Vagina (tissue), 2 donors: ENCODE results near the gene FAM3A. TPM values are rescaled to one million over a fixed set of nuclear protein-coding genes. Genes with fewer than 3 reads are reported as not detected.
"Not testable (repeated sequence)": the region's sequence is repeated elsewhere in the genome, so short reads cannot be mapped to it uniquely, and the experiment has no call there.

Experiments used
- DNase-seq, 2 donors: peaks; one replicate each; pipeline ENCODE4 v3.0.0-alpha.2; 2017; ENCODE audit errors: extremely low spot score in 2 of 2
- H3K27ac ChIP-seq: fragments of 200-600 bp; sonication (generic); one replicate; pipeline ENCODE4 v1.5.1; 2019
- H3K27me3 ChIP-seq: fragments of 200-600 bp; sonication (generic); one replicate; pipeline ENCODE4 v1.5.1; 2019
- H3K36me3 ChIP-seq, 2 donors: fragments of 200-600 bp; sonication (generic); one replicate each; pipeline ENCODE4 v1.5.1; 2017 to 2019
- H3K4me1 ChIP-seq: fragments of 200-600 bp; sonication (generic); one replicate; pipeline ENCODE4 v1.5.1; 2019
- H3K4me3 ChIP-seq, 2 donors: fragments of 200-600 bp; sonication (generic); 1 replicate in 1 of 2; 2 replicates in 1 of 2; pipeline ENCODE4 v1.5.1; 2016 to 2019
- H3K9me3 ChIP-seq: fragments of 200-600 bp; sonication (generic); one replicate; pipeline ENCODE4 v1.5.1; 2019
- CTCF ChIP-seq, 3 experiments: fragments of 450-650 bp in 2 of 3; fragments of 200-600 bp in 1 of 3; sonication (generic) in 1 of 3; IDR thresholded peaks; one replicate each; pipeline ENCODE4 v1.5.1; 2017 to 2019; ENCODE audit warnings: antibody characterized with exemption in 3 of 3, mild to moderate bottlenecking in 2 of 3, moderate library complexity in 2 of 3
- POLR2A ChIP-seq, 2 donors: fragments of 450-650 bp; IDR thresholded peaks; one replicate each; pipeline ENCODE4 v1.6.1; 2017; ENCODE audit warnings: antibody characterized with exemption in 2 of 2, mild to moderate bottlenecking in 2 of 2, moderate library complexity in 2 of 2
- POLR2AphosphoS5 ChIP-seq, 2 donors: sonication (generic); formaldehyde crosslinking; IDR thresholded peaks; one replicate each; pipeline ENCODE4 v1.9.0; 2017; ENCODE audit warnings: antibody characterized with exemption in 2 of 2, mild to moderate bottlenecking in 2 of 2, low read depth in 1 of 2; ENCODE audit not compliant: insufficient read depth in 1 of 2
- intact Hi-C: fragments of 100-400 bp; cut with DNase I; formaldehyde crosslinking; loops from one replicate; pipeline ENCODE4 v1.15.1; 2023
- total RNA-seq: library from RNA; depleted of rRNA; stranded (reverse); fragments of >200 nt; gene quantifications from one replicate; pipeline ENCODE4 v1.2.3, GENCODE V29; 2016

The FAM3A gene
- 59.9 TPM for total RNA-seq

- H3K36me3 ChIP-seq: no peaks in the 10 kb centered on the region
- H3K27ac ChIP-seq: peak within 1 kb of the TSS; percentile 82
- DNase-seq: no peak
- TF ChIP-seq CTCF (IDR thresholded peaks at IDR 0.05): no peak
- TF ChIP-seq POLR2AphosphoS5 (IDR thresholded peaks at IDR 0.05; ENCODE audit: insufficient read depth in 1 of 2, low read depth in 1 of 2): peak in 1 of 2 donors; percentile 89
- TF ChIP-seq POLR2A (IDR thresholded peaks at IDR 0.05): peak in 1 of 2 donors; percentile 87
- intact Hi-C loops: loop anchor here (5.0 kb wide), 1 partner anchor 39 kb away; the partner anchor contains the start of gene LAGE3
- no peaks in the 10 kb centered on the region for H3K27me3 ChIP-seq
- no peaks in the 10 kb centered on the region for H3K9me3 ChIP-seq
- peak within 1 kb of the TSS; percentile 50 to 62 for H3K4me3 ChIP-seq
- H3K4me1 ChIP-seq: no peaks in the 10 kb centered on the region
These were observed at the start of gene FAM3A for GRCh38 chrX:154515966-154516655. Gene FAM3A, minus strand, starts transcription at chrX:154516232. Its CDS starts 460 bp downstream, at chrX:154515772.

GRCh38 chrX:154562295-154562694 is 46.3 kb upstream of the FAM3A start:
- DNase-seq, H3K9me3 ChIP-seq, H3K27me3 ChIP-seq, H3K4me3 ChIP-seq, H3K4me1 ChIP-seq, H3K27ac ChIP-seq, intact Hi-C loops, H3K36me3 ChIP-seq: not testable (repeated sequence)

GRCh38 chrX:154560326-154560725 is 44.3 kb upstream of the FAM3A start:
- DNase-seq, H3K27me3 ChIP-seq, H3K27ac ChIP-seq, H3K4me3 ChIP-seq, intact Hi-C loops, H3K4me1 ChIP-seq, H3K36me3 ChIP-seq, H3K9me3 ChIP-seq: not testable (repeated sequence)

GRCh38 chrX:154558896-154559295 is 42.9 kb upstream of the FAM3A start:
- H3K27me3 ChIP-seq, H3K27ac ChIP-seq, H3K4me1 ChIP-seq, DNase-seq, H3K4me3 ChIP-seq, intact Hi-C loops, H3K9me3 ChIP-seq, H3K36me3 ChIP-seq: not testable (repeated sequence)

- H3K4me1 ChIP-seq, H3K36me3 ChIP-seq, H3K9me3 ChIP-seq, intact Hi-C loops, DNase-seq, H3K4me3 ChIP-seq, H3K27me3 ChIP-seq, H3K27ac ChIP-seq: not testable (repeated sequence)
These were observed 42.1 kb upstream of the FAM3A start for GRCh38 chrX:154558060-154558690.

- H3K4me3 ChIP-seq, H3K36me3 ChIP-seq, H3K27ac ChIP-seq, H3K9me3 ChIP-seq, DNase-seq, intact Hi-C loops, H3K27me3 ChIP-seq: not testable (repeated sequence)
- H3K4me1 ChIP-seq: peaks cover 12% of the 10 kb centered on the region
These were observed 36.2 kb upstream of the FAM3A start for GRCh38 chrX:154552112-154552806.

- no peak overlapping the region for H3K27ac ChIP-seq
- H3K4me3 ChIP-seq: no peak overlapping the region
- no peaks in the 10 kb centered on the region for H3K36me3 ChIP-seq
- H3K27me3 ChIP-seq: no peaks in the 10 kb centered on the region
- H3K9me3 ChIP-seq: no peaks in the 10 kb centered on the region
- H3K4me1 ChIP-seq: peaks cover 28% of the 10 kb centered on the region
- intact Hi-C loops: no loop called here
- DNase-seq: no peak
- TF ChIP-seq POLR2A (IDR thresholded peaks at IDR 0.05) (no peak), CTCF (IDR thresholded peaks at IDR 0.05) (no peak), POLR2AphosphoS5 (IDR thresholded peaks at IDR 0.05; ENCODE audit: insufficient read depth in 1 of 2, low read depth in 1 of 2) (no peak)
These were observed 33.7 kb upstream of the FAM3A start for GRCh38 chrX:154549766-154550165.
